Neural cell (in vitro differentiated cells): ENCODE data around the gene GNG7. TPM values are rescaled to one million over a fixed set of nuclear protein-coding genes. Genes with fewer than 3 reads are reported as not detected.

ENCODE experiments used
- H2AFZ ChIP-seq: fragments of 200-600, 300-800 bp; sonication (generic), shearing (Covaris generic); 2 replicates; pipeline ENCODE4 v1.6.0; 2014; ENCODE audit warnings: low read depth, mild to moderate bottlenecking, antibody characterized with exemption, low read length, moderate library complexity
- H3F3A ChIP-seq: fragments of 200-600 bp; shearing (Covaris generic); 2 replicates; pipeline ENCODE4 v1.6.1; 2016; ENCODE audit warnings: mild to moderate bottlenecking, moderate library complexity, mixed read lengths, antibody characterized with exemption, low read length; ENCODE audit not compliant: insufficient read depth, poor library complexity, severe bottlenecking
- H3K27ac ChIP-seq: fragments of 200-600, 300-800 bp; sonication (generic), shearing (Covaris generic); 2 replicates; pipeline ENCODE4 v1.5.1; 2014; ENCODE audit warnings: mild to moderate bottlenecking, low read length, moderate library complexity
- H3K27me3 ChIP-seq: fragments of 300-800, 200-600 bp; sonication (generic), shearing (Covaris generic); 2 replicates; pipeline ENCODE4 v1.6.0; 2014; ENCODE audit warnings: mild to moderate bottlenecking, low read depth, low read length, moderate library complexity; ENCODE audit not compliant: insufficient read depth
- H3K36me3 ChIP-seq: fragments of 300-800, 200-600 bp; sonication (generic), shearing (Covaris generic); 2 replicates; pipeline ENCODE4 v1.5.1; 2014; ENCODE audit warnings: mild to moderate bottlenecking, antibody characterized with exemption, low read length, moderate library complexity; ENCODE audit not compliant: insufficient read depth
- H3K4me2 ChIP-seq: fragments of 300-800, 200-600 bp; sonication (generic), shearing (Covaris generic); 2 replicates; pipeline ENCODE4 v1.6.0; 2014; ENCODE audit warnings: mild to moderate bottlenecking, low read length
- H3K4me3 ChIP-seq: fragments of 300-800, 200-600 bp; sonication (generic), shearing (Covaris generic); 2 replicates; pipeline ENCODE4 v1.5.1; 2014; ENCODE audit warnings: mild to moderate bottlenecking, low read length, moderate library complexity
- H3K79me2 ChIP-seq: fragments of 200-600 bp; shearing (Covaris generic); replicated peaks from 2 replicates; pipeline ENCODE4 v1.6.0; 2014; ENCODE audit warnings: mild to moderate bottlenecking, low read length, moderate library complexity; ENCODE audit not compliant: insufficient read depth
- H3K9ac ChIP-seq: fragments of 300-800, 200-600 bp; sonication (generic), shearing (Covaris generic); 2 replicates; pipeline ENCODE4 v1.6.1; 2016; ENCODE audit warnings: mild to moderate bottlenecking, low read length, mixed read lengths
- H3K9me2 ChIP-seq: fragments of 200-600 bp; shearing (Covaris generic); 2 replicates; pipeline ENCODE4 v1.6.1; 2016; ENCODE audit warnings: mild to moderate bottlenecking, low read length, mixed read lengths; ENCODE audit not compliant: insufficient read depth
- H3K9me3 ChIP-seq: fragments of 200-600, 300-800 bp; sonication (generic), shearing (Covaris generic); 2 replicates; pipeline ENCODE4 v1.6.1; 2016; ENCODE audit warnings: mild to moderate bottlenecking, mixed run types, low read length, moderate library complexity, mixed read lengths
- H4K20me1 ChIP-seq: fragments of 200-600 bp; shearing (Covaris generic); 2 replicates; pipeline ENCODE4 v1.6.1; 2016; ENCODE audit warnings: mild to moderate bottlenecking, mixed run types; ENCODE audit not compliant: insufficient read depth
- CTCF ChIP-seq: fragments of 450-650 bp; IDR thresholded peaks from 2 replicates; pipeline ENCODE4 v1.5.1; 2014; ENCODE audit warnings: antibody characterized with exemption, mild to moderate bottlenecking, moderate library complexity; ENCODE audit not compliant: poor library complexity, severe bottlenecking
- EP300 ChIP-seq: fragments of 450-650 bp; conservative IDR thresholded peaks from 2 replicates; pipeline ENCODE4 v1.6.1; 2014; ENCODE audit warnings: antibody characterized with exemption, mild to moderate bottlenecking, moderate library complexity; ENCODE audit not compliant: poor library complexity, severe bottlenecking
- EZH2 ChIP-seq: fragments of 200-600, 300-800 bp; shearing (Covaris generic), sonication (generic); IDR thresholded peaks from 2 replicates; pipeline ENCODE4 v1.6.1; 2014; ENCODE audit warnings: antibody characterized with exemption, low read length, borderline replicate concordance, mild to moderate bottlenecking; ENCODE audit not compliant: insufficient read depth, poor library complexity, severe bottlenecking
- MXI1 ChIP-seq: fragments of 450-650 bp; conservative IDR thresholded peaks from 2 replicates; pipeline ENCODE4 v1.6.1; 2014; ENCODE audit warnings: antibody characterized with exemption, mild to moderate bottlenecking; ENCODE audit not compliant: poor library complexity, severe bottlenecking
- POLR2AphosphoS5 ChIP-seq: IDR thresholded peaks from 2 replicates; pipeline ENCODE4 v1.6.1; 2012
- RAD21 ChIP-seq: fragments of 450-650 bp; conservative IDR thresholded peaks from 2 replicates; pipeline ENCODE4 v1.6.1; 2014; ENCODE audit warnings: antibody characterized with exemption, mild to moderate bottlenecking, moderate library complexity
- REST ChIP-seq: IDR thresholded peaks from 2 replicates; pipeline ENCODE4 v1.6.1; 2012; ENCODE audit warnings: borderline replicate concordance
- SMC3 ChIP-seq: fragments of 450-650 bp; conservative IDR thresholded peaks from 2 replicates; pipeline ENCODE4 v1.6.1; 2014; ENCODE audit warnings: antibody characterized with exemption, mild to moderate bottlenecking, moderate library complexity; ENCODE audit not compliant: poor library complexity
- TAF1 ChIP-seq: IDR thresholded peaks from 2 replicates; pipeline ENCODE4 v1.6.1; 2012; ENCODE audit warnings: low read depth
- polyA plus RNA-seq: library from polyadenylated mRNA; depleted of rRNA; stranded (reverse); fragments of >200 nt; gene quantifications from 2 replicates; pipeline ENCODE4 v1.2.3, GENCODE V29; 2014

Gene GNG7
- polyA plus RNA-seq, 1 donor from 2014 or later, result 3.0 TPM

- TF ChIP-seq POLR2AphosphoS5, result no peak
- TF ChIP-seq TAF1, result no peak
- no peak for TF ChIP-seq EZH2
- no peak for TF ChIP-seq REST
- no peak for TF ChIP-seq MXI1
- TF ChIP-seq EP300, result no peak
- TF ChIP-seq SMC3, result no peak
- TF ChIP-seq RAD21, result no peak
- TF ChIP-seq CTCF, result no peak
- H3K4me3 ChIP-seq, result no peak overlapping the region
- H3F3A ChIP-seq, result peaks cover 6% of the 10 kb centered on the region
- no peaks in the 10 kb centered on the region for H3K36me3 ChIP-seq
- no peaks in the 10 kb centered on the region for H3K9me2 ChIP-seq
- no peaks in the 10 kb centered on the region for H3K9me3 ChIP-seq
- H3K9ac ChIP-seq, result no peak overlapping the region
- H3K27me3 ChIP-seq, result no peaks in the 10 kb centered on the region
- no peaks in the 10 kb centered on the region for H3K79me2 ChIP-seq
- no peak overlapping the region for H3K4me2 ChIP-seq
- H2AFZ ChIP-seq, result no peak overlapping the region
- H3K27ac ChIP-seq, result no peak overlapping the region
- no peaks in the 10 kb centered on the region for H4K20me1 ChIP-seq
These were observed 151.2 kb downstream of the GNG7 start for GRCh38 chr19:2551172-2551863.

GRCh38 chr19:2550431-2551171 is 151.9 kb downstream of the GNG7 start:
- Histone ChIP-seq H3K9me3 (no peaks in the 10 kb centered on the region), H3K36me3 (no peaks in the 10 kb centered on the region), H3K27me3 (no peaks in the 10 kb centered on the region), H3K4me2 (no peak overlapping the region), H3F3A (peaks cover 6% of the 10 kb centered on the region), H3K27ac (no peak overlapping the region), H3K9me2 (no peaks in the 10 kb centered on the region), H4K20me1 (no peaks in the 10 kb centered on the region), H3K9ac (no peak overlapping the region), H2AFZ (no peak overlapping the region), H3K79me2 (no peaks in the 10 kb centered on the region), H3K4me3 (no peak overlapping the region)
- no peak for TF ChIP-seq REST
- no peak for TF ChIP-seq CTCF
